ENCODE data around the gene CIAO2B.
"Not testable (repeated sequence)": the region's sequence is repeated elsewhere in the genome, so short reads cannot be mapped to it uniquely, and the experiment has no call there.

CIAO2B gene

GRCh38 chr16:66955363-66956153 is 21.4 kb upstream of the CIAO2B start:
- not testable (repeated sequence) for DNase-seq (ENCODE audit: low spot score)

DNA sequence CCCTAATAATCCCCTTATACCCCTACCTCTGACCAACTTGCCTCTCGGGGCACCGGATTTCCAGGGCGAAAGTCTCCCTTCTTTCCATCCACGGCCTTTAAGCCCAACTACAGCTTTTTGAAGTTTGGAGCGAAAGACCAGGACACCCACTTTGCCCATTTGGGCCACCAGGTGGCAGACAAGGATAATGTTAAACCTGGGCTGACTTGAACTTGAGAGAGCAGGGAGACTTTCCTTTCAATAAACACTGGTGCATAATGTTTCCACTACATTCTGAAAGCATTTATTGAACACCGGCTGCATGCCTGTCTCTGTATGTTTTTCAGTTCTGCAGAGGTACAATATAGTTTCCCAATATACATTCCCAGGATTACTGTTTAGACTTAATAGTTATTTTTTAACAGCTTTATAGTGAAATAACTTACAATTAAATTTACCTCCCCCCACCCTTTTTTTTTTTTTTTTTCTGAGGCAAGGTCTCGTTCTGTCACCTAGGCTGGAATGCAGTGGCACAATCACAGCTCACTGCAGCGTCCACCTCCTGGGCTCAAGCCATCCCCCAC is 20.0 kb upstream of the CIAO2B start:
- peak; percentile 87 for DNase-seq (ENCODE audit: low spot score)

- DNase-seq (ENCODE audit: low spot score), result no peak
Measured at GRCh38 chr16:66953462-66954096, 19.4 kb upstream of the CIAO2B start.

DNA sequence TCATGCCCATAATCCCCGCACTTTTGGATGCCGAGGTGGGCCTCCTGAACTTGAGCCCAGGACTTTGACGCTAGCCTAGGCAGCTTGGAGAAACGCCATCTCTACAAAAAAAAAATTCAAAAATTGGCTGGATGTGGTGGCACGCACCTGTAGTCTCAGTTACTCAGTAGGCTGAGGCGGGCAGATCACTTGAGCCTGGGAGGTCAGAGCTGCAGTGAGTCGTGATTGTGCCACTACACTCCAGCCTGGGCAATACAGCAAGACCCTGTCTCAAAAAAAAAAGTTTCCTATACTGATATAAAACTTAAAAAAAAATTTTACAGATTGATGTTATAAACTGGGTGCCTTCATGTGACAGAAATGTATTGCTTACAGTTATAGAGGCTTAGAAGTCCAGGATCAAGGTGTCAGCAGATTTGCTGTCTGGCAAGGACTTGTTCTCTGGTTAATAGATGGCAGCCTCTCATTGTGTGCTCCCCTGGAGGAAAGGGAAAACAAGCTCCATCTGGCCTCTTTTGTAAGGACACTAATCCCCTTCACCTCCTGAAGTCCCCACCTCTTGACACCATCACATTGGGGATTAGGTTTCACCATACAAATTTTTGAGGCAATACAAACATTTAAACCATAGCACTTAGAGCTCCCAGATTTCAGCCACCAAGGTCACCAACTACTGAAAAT is 18.4 kb upstream of the CIAO2B start:
- DNase-seq (ENCODE audit: low spot score), result no peak

- DNase-seq (ENCODE audit: low spot score), result no peak
Measured at GRCh38 chr16:66950971-66951790, 17.0 kb upstream of the CIAO2B start.

GRCh38 chr16:66950437-66950836 is 16.2 kb upstream of the CIAO2B start:
- no peak for DNase-seq (ENCODE audit: low spot score)

- no peak for DNase-seq (ENCODE audit: low spot score)
Measured at GRCh38 chr16:66949472-66949871, 15.3 kb upstream of the CIAO2B start.

GRCh38 chr16:66948837-66949225 is 14.6 kb upstream of the CIAO2B start:
- DNase-seq (ENCODE audit: low spot score), result no peak

GRCh38 chr16:66948134-66948836 is 14.1 kb upstream of the CIAO2B start:
- DNase-seq (ENCODE audit: low spot score), result peak; percentile 44

GRCh38 chr16:66947302-66948065 is 13.3 kb upstream of the CIAO2B start:
- peak; percentile 93 for DNase-seq (ENCODE audit: low spot score)

DNA sequence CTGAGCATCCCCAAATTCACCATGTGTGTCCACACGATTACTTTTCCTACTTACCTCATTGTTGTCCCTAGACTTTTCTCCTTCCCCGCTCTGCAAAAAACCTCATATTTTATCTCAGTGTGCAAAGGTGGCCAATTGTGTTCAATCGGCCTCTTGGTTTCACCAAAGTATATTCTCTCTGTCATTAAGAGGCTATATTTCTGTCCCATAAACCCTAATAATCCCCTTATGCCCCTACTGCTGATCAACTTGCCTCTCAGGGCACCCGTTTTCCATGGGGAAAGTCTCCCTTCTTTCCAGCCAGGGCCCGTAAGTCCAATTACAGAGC is 12.7 kb upstream of the CIAO2B start:
- DNase-seq (ENCODE audit: low spot score), result no peak

- DNase-seq (ENCODE audit: low spot score), result no peak
Measured at GRCh38 chr16:66946541-66946940, 12.3 kb upstream of the CIAO2B start.

GRCh38 chr16:66945939-66946338 is 11.7 kb upstream of the CIAO2B start:
- no peak for DNase-seq (ENCODE audit: low spot score)

- not testable (repeated sequence) for DNase-seq (ENCODE audit: low spot score)
Measured at GRCh38 chr16:66944971-66945370, 10.8 kb upstream of the CIAO2B start.

- DNase-seq (ENCODE audit: low spot score), result no peak
Measured at GRCh38 chr16:66944054-66944441, 9.8 kb upstream of the CIAO2B start.

DNA sequence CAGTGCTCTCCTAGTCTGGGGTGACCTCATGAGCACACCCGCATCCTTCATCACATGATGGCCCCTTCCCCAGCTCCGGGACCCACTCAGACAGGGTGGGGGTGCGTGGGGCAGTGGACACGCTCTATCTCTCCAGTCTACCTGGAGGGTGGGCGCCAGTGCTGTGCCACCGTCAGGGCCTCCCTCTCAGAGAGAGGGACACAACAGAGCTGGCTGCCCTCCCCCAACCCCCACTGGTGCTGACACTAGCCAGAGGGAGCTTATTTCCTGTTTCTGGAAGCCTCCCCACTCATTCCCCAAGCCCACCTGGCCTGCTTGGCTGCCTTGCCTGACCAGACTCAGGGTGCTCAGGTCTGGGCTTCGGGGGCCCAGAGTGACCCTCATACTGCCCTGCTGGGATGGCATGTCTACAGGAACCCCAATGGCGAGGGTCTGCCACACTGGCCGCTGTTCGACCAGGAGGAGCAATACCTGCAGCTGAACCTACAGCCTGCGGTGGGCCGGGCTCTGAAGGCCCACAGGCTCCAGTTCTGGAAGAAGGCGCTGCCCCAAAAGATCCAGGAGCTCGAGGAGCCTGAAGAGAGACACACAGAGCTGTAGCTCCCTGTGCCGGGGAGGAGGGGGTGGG is 9.3 kb upstream of the CIAO2B start:
- DNase-seq (ENCODE audit: low spot score), result no peak

- DNase-seq (ENCODE audit: low spot score), result no peak
Measured at GRCh38 chr16:66942981-66943380, 8.8 kb upstream of the CIAO2B start.

- DNase-seq (ENCODE audit: low spot score), result no peak
Measured at GRCh38 chr16:66940236-66940635, 6.0 kb upstream of the CIAO2B start.

GRCh38 chr16:66939366-66939765 is 5.2 kb upstream of the CIAO2B start:
- no peak for DNase-seq (ENCODE audit: low spot score)

DNA sequence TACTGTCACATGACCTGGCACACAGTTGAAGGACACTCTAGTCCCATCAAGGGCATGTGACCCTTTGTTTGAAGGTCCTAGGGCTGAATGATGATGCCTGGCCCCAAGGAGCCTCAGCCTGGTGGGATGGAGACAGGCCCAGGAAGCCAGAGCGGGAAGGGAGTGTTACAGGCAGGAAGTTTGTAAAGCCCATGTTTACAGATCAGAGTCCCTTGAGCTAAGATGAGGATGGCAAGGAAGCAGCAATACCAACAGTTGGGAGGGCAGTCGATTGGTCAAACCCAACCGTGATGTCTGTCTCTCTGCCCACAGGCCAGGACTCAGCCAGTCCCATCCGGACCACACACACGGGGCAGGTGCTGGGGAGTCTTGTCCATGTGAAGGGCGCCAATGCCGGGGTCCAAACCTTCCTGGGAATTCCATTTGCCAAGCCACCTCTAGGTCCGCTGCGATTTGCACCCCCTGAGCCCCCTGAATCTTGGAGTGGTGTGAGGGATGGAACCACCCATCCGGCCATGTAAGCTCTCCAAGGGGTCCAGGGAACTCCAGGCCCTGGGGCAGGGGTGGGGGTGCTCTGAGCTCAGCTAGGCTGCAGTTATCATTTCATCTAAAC is 3.6 kb upstream of the CIAO2B start:
- DNase-seq (ENCODE audit: low spot score), result no peak

Measured in GM03348 (cell line).